HepG2 (cell line): ENCODE data around the gene CAPN7. TPM values are rescaled to one million over a fixed set of nuclear protein-coding genes. Genes with fewer than 3 reads are reported as not detected.

Source experiments
- MBD4 ChIP-seq: IDR thresholded peaks from 2 replicates; pipeline ENCODE4 v1.6.1; 2012; ENCODE audit warnings: low read length, inconsistent platforms, borderline replicate concordance
- MEIS1 ChIP-seq: sonication (generic); formaldehyde crosslinking; IDR thresholded peaks from 2 replicates; pipeline ENCODE4 v1.9.0; 2021; ENCODE audit warnings: mild to moderate bottlenecking, missing genetic modification reagents, moderate library complexity, borderline replicate concordance
- NKX3-1 ChIP-seq: sonication (generic); formaldehyde crosslinking; IDR thresholded peaks from 2 replicates; pipeline ENCODE4 v1.5.0; 2020; ENCODE audit warnings: missing genetic modification reagents
- POLR2G ChIP-seq: fragments of 200-400 bp; formaldehyde crosslinking; IDR thresholded peaks from 2 replicates; pipeline ENCODE4 v1.6.1; 2018; ENCODE audit warnings: mild to moderate bottlenecking, low read depth, low read length, moderate library complexity
- PTBP1 ChIP-seq: fragments of 200-400 bp; formaldehyde crosslinking; IDR thresholded peaks from 2 replicates; pipeline ENCODE4 v1.6.1; 2018; ENCODE audit warnings: low read length, low read depth; ENCODE audit not compliant: poor library complexity, severe bottlenecking
- RARA ChIP-seq: IDR thresholded peaks from 2 replicates; pipeline ENCODE4 v1.6.1; 2016; ENCODE audit warnings: missing genetic modification reagents, missing compliant biosample characterization
- ZFP62 ChIP-seq: sonication (generic); formaldehyde crosslinking; IDR thresholded peaks from 2 replicates; pipeline ENCODE4 v1.4.0; 2020; ENCODE audit warnings: missing genetic modification reagents
- ZNF124 ChIP-seq: sonication (generic); formaldehyde crosslinking; IDR thresholded peaks from 2 replicates; pipeline ENCODE4 v1.4.0; 2020; ENCODE audit warnings: missing genetic modification reagents
- ZNF747 ChIP-seq: sonication (generic); formaldehyde crosslinking; IDR thresholded peaks from 2 replicates; pipeline ENCODE4 v1.8.1; 2023; ENCODE audit warnings: missing genetic modification reagents, mild to moderate bottlenecking, borderline replicate concordance
- ZNF83 ChIP-seq: sonication (generic); formaldehyde crosslinking; IDR thresholded peaks from 2 replicates; pipeline ENCODE4 v1.4.0; 2020; ENCODE audit warnings: missing genetic modification reagents, mild to moderate bottlenecking, borderline replicate concordance
- polyA plus RNA-seq, 8 experiments: library from polyadenylated mRNA; depleted of rRNA in 3 of 8; stranded (reverse) in 7 of 8; unstranded in 1 of 8; fragments of >200 nt; fragmentation: Illumina TruSeq in 4 of 8; extraction: Trizol in 4 of 8; gene quantifications; 2 replicates each; pipeline versions ENCODE4 v1.2.1 to v1.2.3, GENCODE V29; 2011 to 2016; ENCODE audit warnings: low read depth in 4 of 8, missing spikeins in 1 of 8, mixed read lengths in 1 of 8; ENCODE audit not compliant: insufficient read depth in 1 of 8
- total RNA-seq, 5 experiments: library from RNA; depleted of rRNA; stranded (reverse); fragments of >200 nt; fragmentation: Illumina TruSeq; extraction: Trizol; gene quantifications; 2 replicates each; pipeline ENCODE4 v1.2.3, GENCODE V29; 2016; ENCODE audit warnings: low read depth in 1 of 5
- TF ChIP-seq, protein P1 (sequence below): sonication (generic); formaldehyde crosslinking; IDR thresholded peaks from 2 replicates; pipeline ENCODE4; 2020; ENCODE audit warnings: missing genetic modification reagents, mild to moderate bottlenecking, borderline replicate concordance
- TF ChIP-seq, protein P2 (sequence below): sonication (generic); formaldehyde crosslinking; IDR thresholded peaks from 2 replicates; pipeline ENCODE4 v1.8.1; 2023; ENCODE audit warnings: mild to moderate bottlenecking, missing genetic modification reagents
- TF ChIP-seq, protein P3 (sequence below): sonication (generic); formaldehyde crosslinking; conservative IDR thresholded peaks from 2 replicates; pipeline ENCODE4 v1.4.0; 2020; ENCODE audit warnings: mild to moderate bottlenecking, missing genetic modification reagents, moderate library complexity
- TF ChIP-seq, protein P4 (sequence below): sonication (generic); formaldehyde crosslinking; IDR thresholded peaks from 2 replicates; pipeline ENCODE4 v1.5.0; 2020; ENCODE audit warnings: mild to moderate bottlenecking, missing genetic modification reagents, borderline replicate concordance
- TF ChIP-seq, protein P5 (sequence below): IDR thresholded peaks from 2 replicates; pipeline ENCODE4 v1.6.1; 2012; ENCODE audit warnings: inconsistent platforms

Gene CAPN7
- total and polyA plus RNA-seq, 2 of the 13 experiments (the other 11 are each of a cell fraction or from before 2014, with no cell fraction given), result 16.7 to 36.8 TPM

DNA sequence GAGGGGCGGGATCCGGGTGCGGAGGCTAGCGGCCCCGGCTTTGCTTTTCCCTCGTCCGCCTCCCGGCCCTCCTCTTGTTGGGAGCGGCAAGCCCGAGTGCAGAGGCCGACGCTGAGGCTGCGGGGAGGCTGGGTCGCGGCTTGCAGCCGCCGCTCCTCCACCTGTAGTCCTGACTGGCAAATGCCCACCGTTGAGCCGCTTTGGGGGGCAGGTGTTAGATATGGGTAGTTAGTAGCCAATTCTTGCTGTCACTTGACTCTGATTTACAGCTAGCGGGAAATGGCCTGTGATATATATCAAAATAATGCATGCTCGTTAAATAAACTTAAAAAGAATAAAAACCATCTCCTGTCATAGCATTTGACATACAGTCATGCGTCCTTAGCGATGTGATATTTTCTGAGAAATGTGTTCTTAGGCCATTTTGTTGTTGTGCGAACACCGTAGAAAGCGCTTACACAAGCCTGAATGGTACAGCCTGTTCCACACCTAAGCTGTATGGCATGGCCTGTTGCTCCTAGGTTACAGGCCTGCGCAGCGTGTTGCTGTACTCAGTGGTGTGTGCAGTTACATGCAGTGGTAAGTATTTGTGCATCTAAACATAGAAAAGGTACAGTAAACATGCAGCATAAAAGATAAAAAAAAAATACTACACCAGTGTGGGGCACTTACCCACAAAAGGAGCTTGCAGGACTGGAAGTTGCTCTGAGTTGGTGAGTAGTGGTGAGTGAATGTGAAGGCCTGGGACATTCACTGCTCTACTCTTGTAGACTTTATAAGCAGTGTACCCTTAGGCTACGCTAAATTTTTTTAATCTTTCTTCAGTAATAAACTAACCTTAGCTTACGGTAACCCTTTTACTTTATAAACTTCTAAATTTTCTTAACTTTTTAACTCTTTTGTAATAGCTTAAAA, 873 bp downstream of the CAPN7 start (continued):
- TF ChIP-seq, protein P1, sequence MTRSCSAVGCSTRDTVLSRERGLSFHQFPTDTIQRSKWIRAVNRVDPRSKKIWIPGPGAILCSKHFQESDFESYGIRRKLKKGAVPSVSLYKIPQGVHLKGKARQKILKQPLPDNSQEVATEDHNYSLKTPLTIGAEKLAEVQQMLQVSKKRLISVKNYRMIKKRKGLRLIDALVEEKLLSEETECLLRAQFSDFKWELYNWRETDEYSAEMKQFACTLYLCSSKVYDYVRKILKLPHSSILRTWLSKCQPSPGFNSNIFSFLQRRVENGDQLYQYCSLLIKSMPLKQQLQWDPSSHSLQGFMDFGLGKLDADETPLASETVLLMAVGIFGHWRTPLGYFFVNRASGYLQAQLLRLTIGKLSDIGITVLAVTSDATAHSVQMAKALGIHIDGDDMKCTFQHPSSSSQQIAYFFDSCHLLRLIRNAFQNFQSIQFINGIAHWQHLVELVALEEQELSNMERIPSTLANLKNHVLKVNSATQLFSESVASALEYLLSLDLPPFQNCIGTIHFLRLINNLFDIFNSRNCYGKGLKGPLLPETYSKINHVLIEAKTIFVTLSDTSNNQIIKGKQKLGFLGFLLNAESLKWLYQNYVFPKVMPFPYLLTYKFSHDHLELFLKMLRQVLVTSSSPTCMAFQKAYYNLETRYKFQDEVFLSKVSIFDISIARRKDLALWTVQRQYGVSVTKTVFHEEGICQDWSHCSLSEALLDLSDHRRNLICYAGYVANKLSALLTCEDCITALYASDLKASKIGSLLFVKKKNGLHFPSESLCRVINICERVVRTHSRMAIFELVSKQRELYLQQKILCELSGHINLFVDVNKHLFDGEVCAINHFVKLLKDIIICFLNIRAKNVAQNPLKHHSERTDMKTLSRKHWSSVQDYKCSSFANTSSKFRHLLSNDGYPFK (CRISPR knock-in tag), result peak; percentile 60; the same call in 1 of the 2 replicates
- no peak for TF ChIP-seq ZFP62 (CRISPR knock-in tag)
- TF ChIP-seq ZNF124 (CRISPR knock-in tag), result 0 out of 2 replicates have a peak, but pooled peaks have one; percentile 10
- TF ChIP-seq, protein P2, sequence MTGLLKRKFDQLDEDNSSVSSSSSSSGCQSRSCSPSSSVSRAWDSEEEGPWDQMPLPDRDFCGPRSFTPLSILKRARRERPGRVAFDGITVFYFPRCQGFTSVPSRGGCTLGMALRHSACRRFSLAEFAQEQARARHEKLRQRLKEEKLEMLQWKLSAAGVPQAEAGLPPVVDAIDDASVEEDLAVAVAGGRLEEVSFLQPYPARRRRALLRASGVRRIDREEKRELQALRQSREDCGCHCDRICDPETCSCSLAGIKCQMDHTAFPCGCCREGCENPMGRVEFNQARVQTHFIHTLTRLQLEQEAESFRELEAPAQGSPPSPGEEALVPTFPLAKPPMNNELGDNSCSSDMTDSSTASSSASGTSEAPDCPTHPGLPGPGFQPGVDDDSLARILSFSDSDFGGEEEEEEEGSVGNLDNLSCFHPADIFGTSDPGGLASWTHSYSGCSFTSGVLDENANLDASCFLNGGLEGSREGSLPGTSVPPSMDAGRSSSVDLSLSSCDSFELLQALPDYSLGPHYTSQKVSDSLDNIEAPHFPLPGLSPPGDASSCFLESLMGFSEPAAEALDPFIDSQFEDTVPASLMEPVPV (CRISPR knock-in tag), result no peak
- TF ChIP-seq PTBP1, result no peak
- TF ChIP-seq MEIS1 (CRISPR knock-in tag), result no peak
- TF ChIP-seq ZNF747 (CRISPR knock-in tag), result peak; percentile 57; the same call in 1 of the 2 replicates
- no peak for TF ChIP-seq NKX3-1 (CRISPR knock-in tag)
- TF ChIP-seq MBD4, result no peak
- no peak for TF ChIP-seq ZNF83 (CRISPR knock-in tag)
- TF ChIP-seq, protein P3, sequence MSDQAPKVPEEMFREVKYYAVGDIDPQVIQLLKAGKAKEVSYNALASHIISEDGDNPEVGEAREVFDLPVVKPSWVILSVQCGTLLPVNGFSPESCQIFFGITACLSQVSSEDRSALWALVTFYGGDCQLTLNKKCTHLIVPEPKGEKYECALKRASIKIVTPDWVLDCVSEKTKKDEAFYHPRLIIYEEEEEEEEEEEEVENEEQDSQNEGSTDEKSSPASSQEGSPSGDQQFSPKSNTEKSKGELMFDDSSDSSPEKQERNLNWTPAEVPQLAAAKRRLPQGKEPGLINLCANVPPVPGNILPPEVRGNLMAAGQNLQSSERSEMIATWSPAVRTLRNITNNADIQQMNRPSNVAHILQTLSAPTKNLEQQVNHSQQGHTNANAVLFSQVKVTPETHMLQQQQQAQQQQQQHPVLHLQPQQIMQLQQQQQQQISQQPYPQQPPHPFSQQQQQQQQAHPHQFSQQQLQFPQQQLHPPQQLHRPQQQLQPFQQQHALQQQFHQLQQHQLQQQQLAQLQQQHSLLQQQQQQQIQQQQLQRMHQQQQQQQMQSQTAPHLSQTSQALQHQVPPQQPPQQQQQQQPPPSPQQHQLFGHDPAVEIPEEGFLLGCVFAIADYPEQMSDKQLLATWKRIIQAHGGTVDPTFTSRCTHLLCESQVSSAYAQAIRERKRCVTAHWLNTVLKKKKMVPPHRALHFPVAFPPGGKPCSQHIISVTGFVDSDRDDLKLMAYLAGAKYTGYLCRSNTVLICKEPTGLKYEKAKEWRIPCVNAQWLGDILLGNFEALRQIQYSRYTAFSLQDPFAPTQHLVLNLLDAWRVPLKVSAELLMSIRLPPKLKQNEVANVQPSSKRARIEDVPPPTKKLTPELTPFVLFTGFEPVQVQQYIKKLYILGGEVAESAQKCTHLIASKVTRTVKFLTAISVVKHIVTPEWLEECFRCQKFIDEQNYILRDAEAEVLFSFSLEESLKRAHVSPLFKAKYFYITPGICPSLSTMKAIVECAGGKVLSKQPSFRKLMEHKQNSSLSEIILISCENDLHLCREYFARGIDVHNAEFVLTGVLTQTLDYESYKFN (CRISPR knock-in tag), result no peak
- TF ChIP-seq, protein P4, sequence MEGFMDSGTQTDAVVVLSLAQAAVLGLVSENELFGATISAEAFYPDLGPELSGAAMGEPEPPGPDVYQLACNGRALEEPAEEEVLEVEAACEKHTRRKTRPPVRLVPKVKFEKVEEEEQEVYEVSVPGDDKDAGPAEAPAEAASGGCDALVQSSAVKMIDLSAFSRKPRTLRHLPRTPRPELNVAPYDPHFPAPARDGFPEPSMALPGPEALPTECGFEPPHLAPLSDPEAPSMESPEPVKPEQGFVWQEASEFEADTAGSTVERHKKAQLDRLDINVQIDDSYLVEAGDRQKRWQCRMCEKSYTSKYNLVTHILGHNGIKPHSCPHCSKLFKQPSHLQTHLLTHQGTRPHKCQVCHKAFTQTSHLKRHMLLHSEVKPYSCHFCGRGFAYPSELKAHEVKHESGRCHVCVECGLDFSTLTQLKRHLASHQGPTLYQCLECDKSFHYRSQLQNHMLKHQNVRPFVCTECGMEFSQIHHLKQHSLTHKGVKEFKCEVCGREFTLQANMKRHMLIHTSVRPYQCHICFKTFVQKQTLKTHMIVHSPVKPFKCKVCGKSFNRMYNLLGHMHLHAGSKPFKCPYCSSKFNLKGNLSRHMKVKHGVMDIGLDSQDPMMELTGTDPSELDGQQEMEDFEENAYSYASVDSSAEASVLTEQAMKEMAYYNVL (CRISPR knock-in tag), result peak; percentile 83; the same call in 1 of the 2 replicates
- TF ChIP-seq, protein P5, sequence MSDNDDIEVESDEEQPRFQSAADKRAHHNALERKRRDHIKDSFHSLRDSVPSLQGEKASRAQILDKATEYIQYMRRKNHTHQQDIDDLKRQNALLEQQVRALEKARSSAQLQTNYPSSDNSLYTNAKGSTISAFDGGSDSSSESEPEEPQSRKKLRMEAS, result peak; percentile 57
- TF ChIP-seq RARA (CRISPR knock-in tag), result no peak
- no peak for TF ChIP-seq POLR2G
